ENCODE data around the gene LECT2.

LECT2 gene

DNA sequence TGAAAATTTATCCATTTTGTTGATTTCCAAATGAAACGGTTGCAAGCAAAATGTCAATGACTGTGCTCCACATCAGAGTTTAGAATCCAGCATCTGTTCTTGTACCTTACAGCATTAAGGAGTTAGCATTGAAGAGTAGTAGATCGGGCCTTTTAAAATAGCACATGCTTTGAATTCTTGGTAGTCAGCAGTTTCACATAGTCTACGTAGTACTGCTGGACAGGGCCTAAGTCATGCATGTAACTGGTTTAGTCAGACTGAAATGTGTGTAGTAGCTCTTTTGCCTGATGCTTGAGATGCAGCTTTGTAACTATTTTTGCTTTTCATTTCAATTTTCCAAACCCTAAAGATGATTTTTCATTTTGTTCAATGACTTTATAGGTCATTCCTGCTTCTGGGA lies 19.8 kb downstream of the LECT2 start:
- no peak for DNase-seq (ENCODE audit: low read depth)

DNA sequence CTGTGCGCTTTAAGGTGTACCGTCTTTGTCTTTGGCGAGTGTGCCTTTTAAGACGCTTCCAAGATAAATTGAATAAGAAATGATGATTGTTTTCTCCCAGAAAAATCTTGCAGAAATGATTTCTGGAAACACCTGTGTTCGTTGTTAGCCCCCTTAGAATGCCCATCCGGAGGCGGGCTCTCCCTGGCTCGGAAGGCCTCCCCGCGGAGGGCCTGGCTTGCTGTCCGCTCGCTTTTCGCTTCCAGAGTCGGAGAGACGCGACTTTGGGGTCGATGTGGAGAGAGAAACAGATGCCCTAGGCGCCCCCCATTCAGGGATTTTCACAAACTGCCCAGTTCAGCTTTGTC lies 23.9 kb downstream of the LECT2 start:
- DNase-seq (ENCODE audit: low read depth) = no peak

GRCh38 chr5:135930029-135930948 lies 24.5 kb downstream of the LECT2 start:
- DNase-seq (ENCODE audit: low read depth) = no peak

GRCh38 chr5:135921388-135921787 lies 33.4 kb downstream of the LECT2 start:
- DNase-seq (ENCODE audit: low read depth) = no peak

GRCh38 chr5:135920199-135920598 lies 34.6 kb downstream of the LECT2 start:
- DNase-seq (ENCODE audit: low read depth) = no peak

DNA sequence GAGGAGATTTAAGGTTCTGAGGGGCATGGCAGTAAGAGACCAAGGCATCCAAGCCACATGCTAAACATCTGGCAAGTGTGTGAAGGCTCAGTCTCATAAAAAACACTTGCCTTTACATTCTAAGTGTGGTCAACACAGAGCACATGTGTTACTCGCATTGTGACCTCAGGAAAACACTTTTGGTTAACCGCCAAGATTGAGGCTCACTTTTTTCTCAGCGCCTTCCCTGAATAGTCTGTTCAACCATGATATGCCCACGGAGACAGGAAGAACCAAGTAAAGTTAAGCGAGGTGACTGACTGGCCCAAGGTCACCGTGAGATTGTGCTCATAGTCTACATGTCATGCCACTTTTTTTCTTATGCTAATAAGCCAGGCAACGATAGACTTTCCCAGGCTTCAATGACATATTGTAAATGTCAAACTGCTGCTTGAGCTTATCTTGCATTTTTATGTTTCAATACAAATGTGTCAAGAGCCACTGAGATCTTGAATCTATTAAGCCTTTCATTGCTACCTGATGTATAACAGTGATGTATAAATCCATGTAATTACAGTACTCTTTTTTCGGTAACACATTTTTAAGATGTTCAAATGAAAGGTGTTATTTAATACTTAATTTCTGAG lies 38.0 kb downstream of the LECT2 start:
- no peak for DNase-seq (ENCODE audit: low read depth)

GRCh38 chr5:135915466-135916001 lies 39.2 kb downstream of the LECT2 start:
- DNase-seq (ENCODE audit: low read depth) = no peak

DNA sequence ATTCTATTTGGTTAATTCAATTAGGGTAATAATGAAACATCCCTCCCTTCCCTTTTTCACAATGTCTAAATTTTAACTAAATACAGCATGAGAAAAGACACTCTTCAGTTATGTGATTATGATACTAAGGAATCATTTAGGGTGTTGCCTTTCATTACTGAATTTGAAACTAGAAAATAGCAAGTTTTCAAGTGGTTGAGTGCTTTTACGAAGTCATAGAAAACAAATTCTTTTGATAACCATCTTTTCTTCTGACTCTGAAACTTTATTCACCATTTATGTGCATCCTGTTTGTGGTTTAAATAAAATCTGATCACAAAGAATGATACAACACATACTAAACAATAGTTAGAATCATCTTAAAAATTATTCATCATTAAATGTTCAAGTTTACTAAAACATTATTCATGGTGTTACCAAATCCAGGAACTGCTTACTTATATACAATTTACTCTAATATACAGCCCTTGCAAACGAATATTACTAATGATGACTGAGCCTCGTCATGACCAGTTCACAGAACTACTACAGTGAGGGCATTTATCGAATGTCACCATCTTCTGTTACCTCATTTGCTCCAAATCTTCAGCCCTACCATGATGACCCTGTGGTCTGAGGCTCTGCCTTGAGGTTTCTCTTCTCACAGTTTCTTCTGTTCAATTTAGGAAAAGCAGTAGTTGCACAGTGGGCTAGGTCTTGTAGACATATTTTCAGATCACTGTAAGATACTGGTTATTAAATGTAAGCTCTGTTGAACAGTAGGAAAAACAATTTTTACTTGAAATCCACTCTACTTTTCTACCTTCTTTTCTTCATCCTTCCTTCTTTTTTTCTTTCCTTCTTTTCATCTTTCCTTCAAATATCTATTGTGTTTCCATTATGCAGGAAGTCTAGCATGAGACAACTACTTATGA lies 40.8 kb downstream of the LECT2 start:
- DNase-seq (ENCODE audit: low read depth) = no peak

DNA sequence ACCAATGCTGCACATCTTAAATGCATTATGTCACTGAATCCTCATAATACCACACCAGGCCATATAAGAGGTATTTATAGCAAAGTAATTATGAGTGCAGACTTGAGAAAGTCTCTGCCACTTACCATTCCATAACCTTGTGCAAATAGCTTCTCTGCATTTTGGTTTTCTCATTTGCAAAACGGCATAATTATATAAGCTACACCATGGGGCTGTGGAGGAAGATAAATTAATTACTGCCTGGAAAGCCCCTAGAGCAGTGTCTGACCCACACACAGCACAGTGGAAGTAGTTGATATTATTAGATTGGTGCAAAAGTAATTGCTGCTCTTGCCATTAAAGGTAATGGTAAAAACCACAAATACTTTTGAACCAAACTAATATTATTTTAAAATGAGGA lies 49.6 kb downstream of the LECT2 start:
- no peak for DNase-seq (ENCODE audit: low read depth)

- DNase-seq (ENCODE audit: low read depth) = no peak
Observed at GRCh38 chr5:135901633-135902032, 53.1 kb downstream of the LECT2 start.

GRCh38 chr5:135900276-135900675 lies 54.5 kb downstream of the LECT2 start:
- DNase-seq (ENCODE audit: low read depth) = no peak

GRCh38 chr5:135898651-135899050 lies 56.1 kb downstream of the LECT2 start:
- DNase-seq (ENCODE audit: low read depth) = no peak
